Hepatocyte (in vitro differentiated cells): Measurements from ENCODE around the gene ONECUT3. TPM values are rescaled to one million over a fixed set of nuclear protein-coding genes. Genes with fewer than 3 reads are reported as not detected.
"Not testable (repeated sequence)": the region's sequence is repeated elsewhere in the genome, so short reads cannot be mapped to it uniquely, and the experiment has no call there.

Experiments
- DNase-seq: peaks from one replicate; pipeline ENCODE4 v3.0.0-alpha.2; 2016; ENCODE audit warnings: low spot score
- H2AFZ ChIP-seq: fragments of 200-600 bp; sonication (generic); 2 replicates; pipeline ENCODE4 v1.6.0; 2016; ENCODE audit warnings: antibody characterized with exemption, mild to moderate bottlenecking
- H3K27ac ChIP-seq: fragments of 200-600 bp; sonication (generic); 2 replicates; pipeline ENCODE4 v1.5.1; 2016; ENCODE audit warnings: mild to moderate bottlenecking
- H3K27me3 ChIP-seq: fragments of 200-600 bp; sonication (generic); 2 replicates; pipeline ENCODE4 v1.6.1; 2016
- H3K36me3 ChIP-seq: fragments of 200-600 bp; sonication (generic); replicated peaks from 2 replicates; pipeline ENCODE4 v1.5.1; 2016; ENCODE audit warnings: low read depth; ENCODE audit not compliant: insufficient read depth
- H3K4me1 ChIP-seq: fragments of 200-600 bp; sonication (generic); 2 replicates; pipeline ENCODE4 v1.5.1; 2016; ENCODE audit warnings: mild to moderate bottlenecking, moderate library complexity; ENCODE audit not compliant: insufficient read depth
- H3K4me2 ChIP-seq: fragments of 200-600 bp; sonication (generic); 2 replicates; pipeline ENCODE4 v1.6.0; 2016
- H3K4me3 ChIP-seq: fragments of 200-600 bp; sonication (generic); 2 replicates; pipeline ENCODE4 v1.5.1; 2016; ENCODE audit warnings: mild to moderate bottlenecking
- H3K79me2 ChIP-seq: fragments of 200-600 bp; sonication (generic); 2 replicates; pipeline ENCODE4 v1.6.0; 2017; ENCODE audit warnings: mild to moderate bottlenecking
- H3K9me2 ChIP-seq: fragments of 200-600 bp; sonication (generic); replicated peaks from 2 replicates; pipeline ENCODE4 v1.6.0; 2017; ENCODE audit warnings: mild to moderate bottlenecking; ENCODE audit not compliant: insufficient read depth
- H3K9me3 ChIP-seq: fragments of 200-600 bp; sonication (generic); 2 replicates; pipeline ENCODE4 v1.5.1; 2016; ENCODE audit warnings: low read depth, mild to moderate bottlenecking
- H4K20me1 ChIP-seq: fragments of 200-600 bp; sonication (generic); 2 replicates; pipeline ENCODE4 v1.6.0; 2016; ENCODE audit warnings: mild to moderate bottlenecking; ENCODE audit not compliant: insufficient read depth, poor library complexity, severe bottlenecking
- EZH2 ChIP-seq: fragments of 200-600 bp; sonication (generic); IDR thresholded peaks from 2 replicates; pipeline ENCODE4 v1.6.1; 2016; ENCODE audit warnings: antibody characterized with exemption, mild to moderate bottlenecking, borderline replicate concordance
- EZH2phosphoT487 ChIP-seq: fragments of 200-600 bp; sonication (generic); IDR thresholded peaks from one replicate; pipeline ENCODE4 v1.6.1; 2018; ENCODE audit warnings: antibody characterized with exemption, mild to moderate bottlenecking, low read depth, moderate library complexity; ENCODE audit not compliant: unreplicated experiment, severe bottlenecking
- WGBS: methylation state at CpG from one replicate; pipeline ENCODE4 v1.1.6; 2016; ENCODE audit warnings: low lambda C conversion rate; ENCODE audit errors: missing lambda C conversion rate; 5-methylcytosine and 5-hydroxymethylcytosine counted together
- polyA plus RNA-seq: library from polyadenylated mRNA; unstranded; fragments of >200 nt; fragmentation: Nextera tagmentation; extraction: Ambion mirVana; gene quantifications from 2 replicates; pipeline ENCODE4 v1.2.1, GENCODE V29; 2016
- total RNA-seq: library from RNA; depleted of rRNA; stranded (reverse); fragments of >200 nt; gene quantifications from 2 replicates; pipeline ENCODE4 v1.2.3, GENCODE V29; 2014
- TF ChIP-seq, protein P1 (sequence below): fragments of 200-600 bp; sonication (generic); IDR thresholded peaks from 2 replicates; pipeline ENCODE4 v1.5.1; 2016; ENCODE audit warnings: antibody characterized with exemption, mild to moderate bottlenecking; ENCODE audit not compliant: poor library complexity

The ONECUT3 gene
- total RNA-seq: 0.03 and 0.08 TPM in 2 replicates
- 0.06 and 0.09 TPM in 2 replicates for polyA plus RNA-seq

- Histone ChIP-seq H3K36me3 (no peaks in the 10 kb centered on the region), H3K4me2 (no peak within 1 kb of the TSS), H2AFZ (no peak within 1 kb of the TSS), H3K9me2 (no peaks in the 10 kb centered on the region), H4K20me1 (no peaks in the 10 kb centered on the region), H3K27ac (no peak within 1 kb of the TSS), H3K79me2 (no peaks in the 10 kb centered on the region), H3K9me3 (no peaks in the 10 kb centered on the region), H3K4me3 (no peak within 1 kb of the TSS), H3K4me1 (peaks cover 12% of the 10 kb centered on the region), H3K27me3 (peaks cover 86% of the 10 kb centered on the region)
- 23% methylated on average over 19 of the region's 77 CpGs for WGBS
- no peak for TF ChIP-seq EZH2
- DNase-seq: peak; percentile 58
Measured at GRCh38 chr19:1752757-1753728, at the start of gene ONECUT3. Gene ONECUT3 (plus strand): TSS chr19:1753506. CDS start chr19:1753663, 157 bp downstream.

GRCh38 chr19:1704339-1704738, 49.0 kb upstream of the ONECUT3 start:
- no peaks in the 10 kb centered on the region for H3K9me2 ChIP-seq
- H3K9me3 ChIP-seq: no peaks in the 10 kb centered on the region
- H3K27ac ChIP-seq: no peak overlapping the region
- 93% methylated on average over 6 of the region's 6 CpGs for WGBS
- TF ChIP-seq EZH2: no peak
- TF ChIP-seq, protein P1, sequence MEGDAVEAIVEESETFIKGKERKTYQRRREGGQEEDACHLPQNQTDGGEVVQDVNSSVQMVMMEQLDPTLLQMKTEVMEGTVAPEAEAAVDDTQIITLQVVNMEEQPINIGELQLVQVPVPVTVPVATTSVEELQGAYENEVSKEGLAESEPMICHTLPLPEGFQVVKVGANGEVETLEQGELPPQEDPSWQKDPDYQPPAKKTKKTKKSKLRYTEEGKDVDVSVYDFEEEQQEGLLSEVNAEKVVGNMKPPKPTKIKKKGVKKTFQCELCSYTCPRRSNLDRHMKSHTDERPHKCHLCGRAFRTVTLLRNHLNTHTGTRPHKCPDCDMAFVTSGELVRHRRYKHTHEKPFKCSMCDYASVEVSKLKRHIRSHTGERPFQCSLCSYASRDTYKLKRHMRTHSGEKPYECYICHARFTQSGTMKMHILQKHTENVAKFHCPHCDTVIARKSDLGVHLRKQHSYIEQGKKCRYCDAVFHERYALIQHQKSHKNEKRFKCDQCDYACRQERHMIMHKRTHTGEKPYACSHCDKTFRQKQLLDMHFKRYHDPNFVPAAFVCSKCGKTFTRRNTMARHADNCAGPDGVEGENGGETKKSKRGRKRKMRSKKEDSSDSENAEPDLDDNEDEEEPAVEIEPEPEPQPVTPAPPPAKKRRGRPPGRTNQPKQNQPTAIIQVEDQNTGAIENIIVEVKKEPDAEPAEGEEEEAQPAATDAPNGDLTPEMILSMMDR: no peak
- TF ChIP-seq EZH2phosphoT487: no peak
- H3K4me2 ChIP-seq: no peak overlapping the region
- H3K79me2 ChIP-seq: no peaks in the 10 kb centered on the region
- no peaks in the 10 kb centered on the region for H4K20me1 ChIP-seq
- H3K4me3 ChIP-seq: no peak overlapping the region
- H2AFZ ChIP-seq: no peak overlapping the region
- DNase-seq: no peak
- H3K27me3 ChIP-seq: peaks cover 23% of the 10 kb centered on the region
- no peaks in the 10 kb centered on the region for H3K36me3 ChIP-seq
- no peaks in the 10 kb centered on the region for H3K4me1 ChIP-seq

DNA sequence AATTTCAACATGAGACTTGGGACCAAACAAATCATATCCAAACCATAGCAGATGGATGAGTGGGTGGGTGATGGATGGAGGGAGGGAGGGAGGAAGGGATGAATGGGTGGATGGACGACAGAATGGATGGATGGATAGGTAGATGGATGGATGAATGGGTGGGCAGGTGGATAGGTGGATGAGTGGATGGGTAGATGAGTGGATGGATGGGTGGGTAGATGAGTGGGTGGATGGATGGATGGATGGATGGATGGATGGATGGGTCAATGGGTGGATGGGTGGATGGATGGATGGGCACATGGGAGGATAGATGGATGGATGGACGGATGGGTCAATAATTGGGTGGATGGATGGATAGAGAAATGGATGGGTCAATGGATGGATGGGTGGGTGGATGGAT, 47.9 kb upstream of the ONECUT3 start:
- TF ChIP-seq, protein P1: no peak
- TF ChIP-seq EZH2phosphoT487: no peak
- no peak for TF ChIP-seq EZH2
- no peaks in the 10 kb centered on the region for H3K36me3 ChIP-seq
- no peak overlapping the region for H3K4me3 ChIP-seq
- no peak overlapping the region for H3K27ac ChIP-seq
- no peak overlapping the region for H2AFZ ChIP-seq
- no peaks in the 10 kb centered on the region for H3K9me3 ChIP-seq
- H3K4me2 ChIP-seq: no peak overlapping the region
- 83% methylated on average over 2 of the region's 2 CpGs for WGBS
- H3K79me2 ChIP-seq: no peaks in the 10 kb centered on the region
- no peaks in the 10 kb centered on the region for H3K4me1 ChIP-seq
- H4K20me1 ChIP-seq: no peaks in the 10 kb centered on the region
- H3K9me2 ChIP-seq: no peaks in the 10 kb centered on the region
- no peak for DNase-seq
- peaks cover 19% of the 10 kb centered on the region for H3K27me3 ChIP-seq

GRCh38 chr19:1706646-1707045, 46.7 kb upstream of the ONECUT3 start:
- H3K27me3 ChIP-seq, H3K4me2 ChIP-seq, H3K9me2 ChIP-seq, H3K9me3 ChIP-seq, H2AFZ ChIP-seq, H3K4me3 ChIP-seq, DNase-seq, H3K36me3 ChIP-seq, H3K27ac ChIP-seq, H3K79me2 ChIP-seq, H4K20me1 ChIP-seq, H3K4me1 ChIP-seq: not testable (repeated sequence)
- 86% methylated on average over 14 of the region's 14 CpGs for WGBS
